Uterus (tissue), 4 donors: ENCODE results near the gene KCTD11. TPM values are rescaled to one million over a fixed set of nuclear protein-coding genes. Genes with fewer than 3 reads are reported as not detected.
A peak's percentile ranks its signal among the peaks of the same experiment; 100 is the strongest.

Source experiments
- DNase-seq, 2 donors: peaks; one replicate each; pipeline ENCODE4 v3.0.0-alpha.2; 2019 to 2020
- H3K27ac ChIP-seq, 2 donors: fragments of 200-600 bp; sonication (generic); 1 replicate in 1 of 2; 2 replicates in 1 of 2; pipeline ENCODE4 v1.5.1; 2016 to 2018
- H3K27me3 ChIP-seq, 2 donors: fragments of 200-600 bp; sonication (generic); one replicate each; pipeline ENCODE4 v1.5.1; 2018 to 2019; ENCODE audit warnings: control low read depth in 1 of 2
- H3K36me3 ChIP-seq, 2 donors: fragments of 200-600 bp; sonication (generic); one replicate each; pipeline ENCODE4 v1.5.1; 2019; ENCODE audit warnings: control low read depth in 1 of 2
- H3K4me1 ChIP-seq, 2 donors: fragments of 200-600 bp; sonication (generic); one replicate each; pipeline ENCODE4 v1.5.1; 2018 to 2019; ENCODE audit warnings: control low read depth in 1 of 2
- H3K4me3 ChIP-seq, 2 donors: fragments of 200-600 bp; sonication (generic); 1 replicate in 1 of 2; 2 replicates in 1 of 2; pipeline ENCODE4 v1.5.1; 2018 to 2019; ENCODE audit warnings: mild to moderate bottlenecking in 1 of 2
- H3K9me3 ChIP-seq, 2 donors: fragments of 200-600 bp; sonication (generic); one replicate each; pipeline ENCODE4 v1.5.1; 2019; ENCODE audit warnings: control low read depth in 1 of 2
- CTCF ChIP-seq, 4 experiments: fragments of 200-600 bp in 2 of 4; fragments of 450-650 bp in 2 of 4; sonication (generic) in 2 of 4; IDR thresholded peaks; one replicate each; pipeline ENCODE4 v1.5.1; 2016 to 2019; ENCODE audit warnings: antibody characterized with exemption in 4 of 4, mild to moderate bottlenecking in 2 of 4, moderate library complexity in 1 of 4
- POLR2A ChIP-seq, 2 donors: fragments of 450-650 bp; IDR thresholded peaks; one replicate each; pipeline ENCODE4 v1.6.1; 2016; ENCODE audit warnings: antibody characterized with exemption in 2 of 2, mild to moderate bottlenecking in 1 of 2, moderate library complexity in 1 of 2
- intact Hi-C: fragments of 100-400 bp; cut with DNase I; formaldehyde crosslinking; loops from one replicate; pipeline ENCODE4 v1.15.1; 2023; ENCODE audit warnings: low total_unique reads
- total RNA-seq, 4 donors: library from RNA; depleted of rRNA in 3 of 4; stranded (reverse); fragments of >200 nt in 3 of 4; gene quantifications; one replicate each; pipeline versions ENCODE4 v1.1.0 to v1.2.4, GENCODE V29; 2014 to 2023
- donor health status: DM: yes; HTN: yes; CAD: no.

The KCTD11 gene
- total RNA-seq = 10 to 100 TPM in 1 of 4 donors, 1 to 10 TPM in 3; 2.6 to 14.7 (median 7.2) TPM

DNA sequence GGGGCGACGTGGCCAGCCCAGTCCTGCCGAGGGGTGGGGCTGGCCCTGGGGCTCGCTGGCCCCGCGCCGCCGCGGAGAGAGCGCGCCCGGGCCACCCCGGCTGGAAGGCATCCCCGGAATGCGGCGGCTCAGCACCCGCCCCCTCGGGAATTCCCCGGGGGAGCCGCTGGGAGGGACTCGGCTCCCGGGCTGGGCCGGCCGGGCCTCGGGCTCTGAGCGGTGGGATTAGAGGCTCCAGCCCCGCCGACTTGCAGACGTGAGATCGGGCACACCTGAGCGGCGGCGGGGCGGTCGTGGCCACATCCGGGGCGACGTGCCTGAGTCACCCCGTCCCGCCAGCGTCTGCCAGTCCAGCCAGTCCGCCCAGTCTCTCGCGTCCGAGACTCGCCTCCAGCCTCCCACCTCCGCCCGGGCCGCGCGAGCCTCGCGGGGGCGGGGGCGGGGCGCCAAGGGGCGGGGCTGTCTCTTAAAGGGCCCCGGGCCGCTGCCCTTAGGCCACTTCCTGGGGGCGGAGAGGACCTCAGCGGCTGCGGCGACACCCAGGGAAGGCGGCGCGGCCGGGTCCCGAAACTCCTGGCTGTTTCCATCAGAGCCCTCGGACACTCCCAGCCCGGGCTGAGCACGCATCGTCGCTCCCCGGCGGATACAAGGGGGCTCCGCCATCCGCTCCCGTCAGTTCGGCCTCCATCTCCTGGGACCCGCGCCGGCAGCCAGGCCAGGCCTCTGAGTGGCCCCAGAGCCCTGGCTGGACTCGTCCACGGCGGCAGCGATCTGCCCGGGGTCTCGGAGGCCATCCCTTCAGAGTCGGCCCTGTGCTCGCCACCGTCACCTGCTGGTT, at the start of gene KCTD11:
Gene KCTD11, plus strand, starts transcription at position 498 of the 838 bp plus-strand sequence.
- intact Hi-C loops = loop anchor here (10.0 kb wide), 1 partner anchor 233 kb away; the partner anchor contains the start of gene MPDU1
- Histone ChIP-seq H3K9me3 (no peaks in the 10 kb centered on the region), H3K27ac (peak within 1 kb of the TSS; percentile 95 to 97), H3K4me1 (peaks cover 0 to 8% of the 10 kb centered on the region in 2 donors), H3K27me3 (no peaks in the 10 kb centered on the region), H3K36me3 (no peaks in the 10 kb centered on the region), H3K4me3 (peak within 1 kb of the TSS; percentile 76 to 97)
- TF ChIP-seq CTCF (IDR thresholded peaks at IDR 0.05) (peak in 2 of 4 experiments; percentile 41 to 55), POLR2A (IDR thresholded peaks at IDR 0.05) (peak; percentile 19 to 65)
- DNase-seq = peak; percentile 88 to 93

DNA sequence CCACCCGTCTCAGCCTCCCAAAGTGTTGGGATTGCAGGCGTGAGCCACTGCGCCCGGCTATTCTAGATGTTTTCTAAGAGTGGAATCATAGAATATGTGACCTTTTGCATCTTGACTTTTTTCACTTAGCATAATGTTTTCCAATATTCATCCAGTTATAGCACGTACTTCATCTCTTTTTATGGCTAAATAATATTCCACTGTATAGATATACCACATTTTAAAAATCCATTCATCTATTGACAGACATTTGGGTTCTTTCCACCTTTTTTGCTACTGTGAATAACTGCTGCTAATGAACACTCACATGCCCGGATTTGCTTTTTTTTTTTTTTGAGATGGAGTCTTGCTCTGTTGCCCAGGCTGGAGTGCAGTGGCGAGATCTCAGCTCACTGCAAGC, 47.8 kb upstream of the KCTD11 start:
- no peak for DNase-seq
- intact Hi-C loops = no loop called here
- H3K27ac ChIP-seq = no peak overlapping the region
- TF ChIP-seq CTCF (IDR thresholded peaks at IDR 0.05) (no peak), POLR2A (IDR thresholded peaks at IDR 0.05) (no peak)
- peaks cover 1 to 3% of the 10 kb centered on the region in 2 donors for H3K4me1 ChIP-seq
- H3K4me3 ChIP-seq = no peak overlapping the region
- no peaks in the 10 kb centered on the region for H3K27me3 ChIP-seq
- H3K36me3 ChIP-seq = no peaks in the 10 kb centered on the region
- no peaks in the 10 kb centered on the region for H3K9me3 ChIP-seq

- no peaks in the 10 kb centered on the region for H3K9me3 ChIP-seq
- H3K4me3 ChIP-seq = peak within 1 kb of the TSS; percentile 64 to 100
- H3K4me1 ChIP-seq = peaks cover 10 to 17% of the 10 kb centered on the region in 2 donors
- peak; percentile 100 for DNase-seq
- peak within 1 kb of the TSS; percentile 98 to 99 for H3K27ac ChIP-seq
- peak; percentile 88 to 96 for TF ChIP-seq POLR2A (IDR thresholded peaks at IDR 0.05)
- TF ChIP-seq CTCF (IDR thresholded peaks at IDR 0.05) = peak in 2 of 4 experiments; percentile 2 to 26
- intact Hi-C loops = no loop called here
- no peaks in the 10 kb centered on the region for H3K36me3 ChIP-seq
- no peaks in the 10 kb centered on the region for H3K27me3 ChIP-seq
These were observed 44.9 kb upstream of the KCTD11 start, which contains the start of gene EIF5A for GRCh38 chr17:7306911-7307685. Gene EIF5A, plus strand, starts transcription at chr17:7307628. Its CDS starts 2,008 bp downstream, at chr17:7309636.

GRCh38 chr17:7307686-7308624, 44.0 kb upstream of the KCTD11 start:
- peak overlapping the region; percentile 64 to 100 for H3K4me3 ChIP-seq
- peak overlapping the region; percentile 98 to 99 for H3K27ac ChIP-seq
- DNase-seq = peak; percentile 52 to 68
- no peaks in the 10 kb centered on the region for H3K27me3 ChIP-seq
- H3K9me3 ChIP-seq = no peaks in the 10 kb centered on the region
- TF ChIP-seq CTCF (IDR thresholded peaks at IDR 0.05) (no peak), POLR2A (IDR thresholded peaks at IDR 0.05) (no peak)
- peaks cover 10 to 17% of the 10 kb centered on the region in 2 donors for H3K4me1 ChIP-seq
- H3K36me3 ChIP-seq = no peaks in the 10 kb centered on the region
- intact Hi-C loops = no loop called here
